Tibial nerve (tissue), 4 donors: Measurements from ENCODE around the gene TEC. TPM values are rescaled to one million over a fixed set of nuclear protein-coding genes. Genes with fewer than 3 reads are reported as not detected.

ENCODE experiments used
- DNase-seq, 2 donors: peaks; one replicate each; pipeline ENCODE4 v3.0.0-alpha.2; 2019; ENCODE audit warnings: low spot score in 2 of 2
- H3K27ac ChIP-seq, 4 donors: fragments of 200-600 bp; sonication (generic) in 3 of 4; one replicate each; pipeline ENCODE4 v1.5.1; 2017 to 2019; ENCODE audit warnings: mild to moderate bottlenecking in 1 of 4
- H3K27me3 ChIP-seq, 2 donors: fragments of 200-600 bp; sonication (generic) in 1 of 2; one replicate each; pipeline versions ENCODE4 v1.5.1 to v1.6.0; 2017 to 2019
- H3K36me3 ChIP-seq, 3 donors: fragments of 200-600 bp; sonication (generic); one replicate each; pipeline ENCODE4 v1.5.1; 2018 to 2019
- H3K4me1 ChIP-seq, 4 donors: fragments of 200-600 bp; sonication (generic) in 3 of 4; one replicate each; pipeline ENCODE4 v1.5.1; 2017 to 2019
- H3K4me3 ChIP-seq, 4 donors: fragments of 200-600 bp; sonication (generic) in 3 of 4; one replicate each; pipeline ENCODE4 v1.5.1; 2017 to 2019; ENCODE audit warnings: mild to moderate bottlenecking in 1 of 4, moderate library complexity in 1 of 4
- H3K9me3 ChIP-seq, 4 donors: fragments of 200-600 bp; sonication (generic) in 3 of 4; one replicate each; pipeline ENCODE4 v1.5.1; 2017 to 2019
- EP300 ChIP-seq, 2 donors: sonication (generic); formaldehyde crosslinking; IDR thresholded peaks; one replicate each; pipeline ENCODE4 v1.6.1; 2017; ENCODE audit warnings: antibody characterized with exemption in 2 of 2, mild to moderate bottlenecking in 1 of 2
- POLR2A ChIP-seq, 2 donors: fragments of 450-650 bp; IDR thresholded peaks; one replicate each; pipeline ENCODE4 v1.6.1; 2017; ENCODE audit warnings: antibody characterized with exemption in 2 of 2, mild to moderate bottlenecking in 2 of 2, moderate library complexity in 2 of 2
- WGBS, 2 donors: methylation state at CpG; one replicate each; pipeline ENCODE4 v1.1.5; 2018; 5-methylcytosine and 5-hydroxymethylcytosine counted together
- total RNA-seq, 4 donors: library from RNA; depleted of rRNA; stranded (reverse); fragments of >200 nt; gene quantifications; one replicate each; pipeline ENCODE4 v1.1.0, GENCODE V29; 2016
- TF ChIP-seq, protein P1 (sequence below), 5 experiments: fragments of 200-600 bp in 3 of 5; fragments of 450-650 bp in 2 of 5; sonication (generic) in 3 of 5; IDR thresholded peaks; one replicate each; pipeline ENCODE4 v1.5.1; 2016 to 2019; ENCODE audit warnings: antibody characterized with exemption in 5 of 5, mild to moderate bottlenecking in 3 of 5, moderate library complexity in 2 of 5

The TEC gene
- total RNA-seq, 4 donors from 2014 or later, result 3.1 to 8.0 (median 5.0) TPM

DNA sequence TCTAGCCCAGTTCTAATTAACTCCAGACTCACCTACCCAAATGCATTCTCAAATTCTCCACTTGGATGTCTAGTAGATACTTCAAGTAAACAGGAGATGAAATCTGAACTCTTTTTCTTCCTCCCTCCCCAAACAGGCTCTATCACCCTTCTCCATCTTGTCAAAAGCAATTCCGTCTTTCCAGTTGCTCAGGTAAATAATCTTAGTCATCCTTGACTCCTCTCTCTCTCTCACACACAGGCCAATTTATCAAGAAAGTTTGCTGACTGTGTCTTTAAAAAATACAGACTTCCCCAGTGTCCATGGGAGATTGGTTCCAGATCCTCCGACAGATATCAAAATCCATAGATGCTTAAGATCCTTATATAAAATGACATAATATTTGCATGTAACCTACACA lies 148.5 kb downstream of the TEC start:
- 81 to 84% methylated on average over 2 of the region's 2 CpGs for WGBS, 2 donors
- H3K27ac ChIP-seq, result no peak overlapping the region
- DNase-seq, result no peak

DNA sequence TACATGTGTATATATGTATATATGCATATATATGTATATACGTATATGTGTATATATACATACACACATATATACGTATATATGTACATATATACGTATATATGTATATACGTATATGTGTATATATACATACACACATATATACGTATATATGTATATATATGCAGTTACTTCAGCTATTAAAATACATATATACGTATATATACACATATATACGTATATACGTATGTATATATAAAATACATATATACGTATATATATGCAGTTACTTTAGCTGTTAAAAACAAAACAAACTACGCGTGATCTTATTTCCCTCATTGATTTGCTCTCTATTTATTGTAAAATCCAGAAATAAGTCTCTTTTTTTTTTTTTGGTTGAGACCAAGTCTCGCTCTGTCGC lies 149.5 kb downstream of the TEC start:
- H3K4me1 ChIP-seq, result no peaks in the 10 kb centered on the region
- H3K9me3 ChIP-seq, result no peaks in the 10 kb centered on the region
- 79 to 94% methylated on average over 13 of the region's 13 CpGs for WGBS, 2 donors
- DNase-seq, result no peak
- H3K27ac ChIP-seq, result no peak overlapping the region
- TF ChIP-seq POLR2A (IDR thresholded peaks at IDR 0.05), result no peak
- no peak for TF ChIP-seq EP300 (IDR thresholded peaks at IDR 0.05)
- H3K36me3 ChIP-seq, result no peaks in the 10 kb centered on the region
- H3K27me3 ChIP-seq, result no peaks in the 10 kb centered on the region
- no peak overlapping the region for H3K4me3 ChIP-seq

More for the DNA sequence above, 148.5 kb downstream of the TEC start:
- Histone ChIP-seq H3K9me3 (no peaks in the 10 kb centered on the region), H3K36me3 (no peaks in the 10 kb centered on the region), H3K4me1 (no peaks in the 10 kb centered on the region), H3K4me3 (no peak overlapping the region), H3K27me3 (no peaks in the 10 kb centered on the region)
- TF ChIP-seq POLR2A (IDR thresholded peaks at IDR 0.05), result no peak
- TF ChIP-seq, protein P1, sequence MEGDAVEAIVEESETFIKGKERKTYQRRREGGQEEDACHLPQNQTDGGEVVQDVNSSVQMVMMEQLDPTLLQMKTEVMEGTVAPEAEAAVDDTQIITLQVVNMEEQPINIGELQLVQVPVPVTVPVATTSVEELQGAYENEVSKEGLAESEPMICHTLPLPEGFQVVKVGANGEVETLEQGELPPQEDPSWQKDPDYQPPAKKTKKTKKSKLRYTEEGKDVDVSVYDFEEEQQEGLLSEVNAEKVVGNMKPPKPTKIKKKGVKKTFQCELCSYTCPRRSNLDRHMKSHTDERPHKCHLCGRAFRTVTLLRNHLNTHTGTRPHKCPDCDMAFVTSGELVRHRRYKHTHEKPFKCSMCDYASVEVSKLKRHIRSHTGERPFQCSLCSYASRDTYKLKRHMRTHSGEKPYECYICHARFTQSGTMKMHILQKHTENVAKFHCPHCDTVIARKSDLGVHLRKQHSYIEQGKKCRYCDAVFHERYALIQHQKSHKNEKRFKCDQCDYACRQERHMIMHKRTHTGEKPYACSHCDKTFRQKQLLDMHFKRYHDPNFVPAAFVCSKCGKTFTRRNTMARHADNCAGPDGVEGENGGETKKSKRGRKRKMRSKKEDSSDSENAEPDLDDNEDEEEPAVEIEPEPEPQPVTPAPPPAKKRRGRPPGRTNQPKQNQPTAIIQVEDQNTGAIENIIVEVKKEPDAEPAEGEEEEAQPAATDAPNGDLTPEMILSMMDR (IDR thresholded peaks at IDR 0.05), result no peak
- TF ChIP-seq EP300 (IDR thresholded peaks at IDR 0.05), result no peak

DNA sequence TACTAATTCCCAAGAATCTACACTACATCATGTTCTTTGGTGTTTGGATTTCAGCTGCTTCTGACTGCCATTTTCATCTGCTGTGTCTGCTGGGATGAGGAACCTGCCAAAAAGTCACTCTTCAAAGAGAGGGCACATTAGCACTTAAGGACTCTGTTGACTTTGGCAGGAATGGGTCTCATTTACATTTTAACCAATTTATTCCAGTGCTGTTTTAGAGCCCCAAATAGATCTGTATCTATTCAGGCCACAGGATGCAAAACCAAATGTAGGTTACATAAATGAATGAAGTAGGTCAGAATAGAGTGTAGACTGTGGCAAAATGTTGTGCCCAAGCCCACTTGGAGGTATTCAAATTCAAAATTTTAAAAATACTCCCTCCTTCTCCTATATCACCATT lies 150.0 kb downstream of the TEC start:
- Histone ChIP-seq H3K4me1 (no peaks in the 10 kb centered on the region), H3K9me3 (no peaks in the 10 kb centered on the region), H3K36me3 (no peaks in the 10 kb centered on the region), H3K27me3 (no peaks in the 10 kb centered on the region), H3K4me3 (no peak overlapping the region), H3K27ac (no peak overlapping the region)
- TF ChIP-seq EP300 (IDR thresholded peaks at IDR 0.05) (no peak), POLR2A (IDR thresholded peaks at IDR 0.05) (no peak)
- TF ChIP-seq, protein P1 (IDR thresholded peaks at IDR 0.05), result no peak
- no peak for DNase-seq

DNA sequence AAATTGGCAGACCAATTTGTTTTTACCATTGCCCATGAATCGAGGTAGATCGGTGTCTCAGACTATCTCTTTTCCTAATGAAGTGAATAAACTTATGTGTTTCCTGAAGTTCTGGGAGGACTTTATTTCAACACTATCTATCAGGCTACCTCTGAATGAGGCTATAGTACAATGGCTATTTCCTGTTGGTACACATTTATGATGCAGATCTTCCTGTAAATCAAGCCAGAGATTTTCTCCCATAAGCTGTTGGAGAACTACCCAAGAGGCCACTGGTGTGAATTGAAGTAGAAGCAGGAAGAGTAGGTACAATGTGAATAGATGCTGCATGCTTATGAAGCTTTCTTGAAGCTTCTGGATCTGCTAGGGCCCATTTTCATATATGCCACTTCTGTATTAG lies 151.6 kb downstream of the TEC start:
- H3K27ac ChIP-seq, result no peak overlapping the region
- TF ChIP-seq POLR2A (IDR thresholded peaks at IDR 0.05), result no peak
- no peaks in the 10 kb centered on the region for H3K4me1 ChIP-seq
- DNase-seq, result no peak
- H3K27me3 ChIP-seq, result no peaks in the 10 kb centered on the region
- WGBS, 2 donors, result 85 to 93% methylated on average over 2 of the region's 2 CpGs
- no peaks in the 10 kb centered on the region for H3K9me3 ChIP-seq
- H3K36me3 ChIP-seq, result no peaks in the 10 kb centered on the region
- H3K4me3 ChIP-seq, result no peak overlapping the region

DNA sequence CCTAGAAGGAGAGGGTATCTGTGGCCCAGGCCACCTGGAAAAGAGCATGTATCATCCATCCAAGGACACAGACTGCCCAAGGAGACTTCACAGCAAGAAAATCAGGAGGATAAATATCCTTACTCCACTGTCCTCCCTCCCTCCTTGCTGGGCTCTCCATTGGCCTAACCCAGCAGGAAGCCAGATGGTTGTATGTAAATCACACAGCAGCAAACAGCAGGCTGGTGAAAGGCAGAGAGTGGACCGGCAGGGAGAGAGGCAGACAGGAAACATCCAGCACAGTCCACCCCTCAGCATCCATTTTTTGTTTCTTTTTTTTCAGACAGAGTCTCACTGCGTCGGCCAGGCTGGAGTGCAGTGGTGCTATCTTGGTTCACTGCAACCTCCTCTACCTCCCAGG lies 153.1 kb downstream of the TEC start:
- no peak overlapping the region for H3K27ac ChIP-seq
- H3K27me3 ChIP-seq, result no peaks in the 10 kb centered on the region
- 76 to 77% methylated on average over 3 of the region's 3 CpGs for WGBS, 2 donors
- H3K9me3 ChIP-seq, result no peaks in the 10 kb centered on the region
- H3K36me3 ChIP-seq, result no peaks in the 10 kb centered on the region
- H3K4me3 ChIP-seq, result no peak overlapping the region
- DNase-seq, result no peak
- TF ChIP-seq EP300 (IDR thresholded peaks at IDR 0.05) (no peak), POLR2A (IDR thresholded peaks at IDR 0.05) (no peak)
- TF ChIP-seq, protein P1 (IDR thresholded peaks at IDR 0.05), result no peak
- H3K4me1 ChIP-seq, result no peaks in the 10 kb centered on the region

DNA sequence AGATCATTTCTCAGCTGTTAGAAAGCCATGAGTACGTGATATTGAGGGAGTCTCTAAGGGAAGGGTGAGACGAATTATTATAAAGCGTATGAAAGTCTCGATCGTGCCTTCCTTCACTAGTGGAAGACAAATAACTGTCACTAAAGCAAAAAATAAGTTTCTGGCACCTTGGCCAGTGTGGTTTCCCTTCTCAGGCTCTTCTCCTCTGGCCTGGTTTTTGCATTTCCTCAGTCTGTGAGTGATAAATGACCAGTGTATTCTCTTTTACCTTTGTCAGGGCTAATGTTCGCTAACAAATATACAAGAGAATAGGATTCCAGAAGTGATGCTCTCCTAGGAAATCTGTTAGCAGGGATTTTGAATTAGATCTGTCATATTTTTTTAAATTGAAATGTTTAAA lies 155.2 kb downstream of the TEC start:
- H3K27ac ChIP-seq, result no peak overlapping the region
- TF ChIP-seq, protein P1 (IDR thresholded peaks at IDR 0.05), result no peak
- TF ChIP-seq EP300 (IDR thresholded peaks at IDR 0.05) (no peak), POLR2A (IDR thresholded peaks at IDR 0.05) (no peak)
- no peaks in the 10 kb centered on the region for H3K9me3 ChIP-seq
- H3K27me3 ChIP-seq, result no peaks in the 10 kb centered on the region
- WGBS, 2 donors, result 86 to 87% methylated on average over 6 of the region's 6 CpGs
- no peaks in the 10 kb centered on the region for H3K4me1 ChIP-seq
- no peak for DNase-seq
- no peaks in the 10 kb centered on the region for H3K36me3 ChIP-seq
- no peak overlapping the region for H3K4me3 ChIP-seq
